ENCODE measurements around the gene SNRPA1.

The SNRPA1 gene

DNA sequence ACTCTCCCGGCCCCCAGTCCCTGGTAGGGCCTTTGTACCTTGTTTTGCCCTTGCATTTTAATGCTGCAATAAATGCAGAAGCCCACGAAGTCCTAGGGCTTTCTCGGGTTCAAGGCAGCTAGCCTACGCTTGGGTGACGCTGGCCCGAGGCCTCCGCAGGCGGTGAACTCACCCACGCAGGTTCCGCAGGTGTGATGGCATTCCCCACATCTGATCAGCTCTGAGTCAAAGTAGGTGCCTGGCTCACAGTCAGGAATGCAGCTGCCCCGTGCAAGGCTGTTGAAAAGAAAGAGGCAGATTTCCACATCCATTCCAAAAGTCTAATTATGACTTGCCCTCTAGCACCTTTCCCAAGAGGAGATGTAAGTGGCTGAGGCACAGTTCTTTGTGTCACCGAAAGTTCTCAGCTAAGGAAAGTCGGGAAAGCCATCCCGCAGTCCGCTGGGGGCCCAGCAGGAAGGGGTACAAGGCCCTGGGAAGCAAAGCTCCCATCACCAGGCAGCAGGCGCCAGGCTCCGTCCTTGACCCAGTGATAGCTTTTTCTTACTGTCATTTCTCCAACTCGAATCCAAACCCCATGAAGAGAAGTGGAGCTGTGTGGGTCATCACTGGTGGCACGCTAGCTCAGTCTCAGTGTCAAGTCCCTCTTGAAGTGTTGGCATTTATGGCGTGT is 23.2 kb upstream of the SNRPA1 start:
- no peak for DNase-seq

DNA sequence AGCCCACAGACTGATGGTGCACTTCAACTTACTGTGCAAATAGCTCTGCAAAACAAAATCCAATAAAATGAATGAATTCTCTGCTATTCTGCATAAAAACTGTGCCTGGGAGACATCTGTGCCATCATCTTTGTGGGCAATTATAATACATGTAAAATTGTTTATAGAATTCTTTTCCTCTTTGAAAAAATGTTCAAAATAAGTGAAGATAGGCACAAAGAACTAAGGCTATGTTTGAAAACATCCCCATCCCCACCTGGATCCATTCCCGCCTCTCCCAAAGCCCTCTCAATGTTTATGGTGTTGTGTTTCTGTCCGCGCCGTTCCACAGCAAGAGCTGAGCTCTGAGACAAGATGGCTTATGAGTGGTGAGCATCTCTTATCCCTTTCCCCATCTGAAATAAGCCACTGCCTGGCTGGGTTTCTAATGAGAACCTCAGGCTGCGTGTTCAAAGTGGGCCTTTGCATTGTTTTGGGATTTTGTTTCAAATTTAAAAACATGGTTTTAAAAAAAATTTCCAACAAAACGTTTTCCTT is 22.4 kb upstream of the SNRPA1 start:
- no peak for DNase-seq

DNA sequence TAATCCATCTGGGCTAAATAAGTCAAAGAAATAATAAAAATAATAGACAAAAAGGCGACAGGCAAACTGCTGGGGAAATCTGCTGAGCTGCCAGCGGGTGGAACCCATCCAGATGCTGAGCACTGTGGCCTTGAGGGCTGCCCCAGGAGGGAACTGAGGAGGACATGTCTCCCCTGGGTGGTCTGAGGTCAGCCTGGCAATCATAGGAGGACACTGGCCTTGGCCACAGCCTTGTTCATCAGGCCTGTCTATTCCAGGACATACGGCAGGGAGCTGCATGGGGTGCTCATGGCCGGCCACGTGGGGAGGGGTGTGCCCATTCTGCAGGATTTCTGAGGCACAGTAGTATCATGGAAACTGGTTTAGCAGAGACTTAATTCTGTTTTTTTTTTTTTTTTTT is 21.5 kb upstream of the SNRPA1 start:
- no peak for DNase-seq

DNA sequence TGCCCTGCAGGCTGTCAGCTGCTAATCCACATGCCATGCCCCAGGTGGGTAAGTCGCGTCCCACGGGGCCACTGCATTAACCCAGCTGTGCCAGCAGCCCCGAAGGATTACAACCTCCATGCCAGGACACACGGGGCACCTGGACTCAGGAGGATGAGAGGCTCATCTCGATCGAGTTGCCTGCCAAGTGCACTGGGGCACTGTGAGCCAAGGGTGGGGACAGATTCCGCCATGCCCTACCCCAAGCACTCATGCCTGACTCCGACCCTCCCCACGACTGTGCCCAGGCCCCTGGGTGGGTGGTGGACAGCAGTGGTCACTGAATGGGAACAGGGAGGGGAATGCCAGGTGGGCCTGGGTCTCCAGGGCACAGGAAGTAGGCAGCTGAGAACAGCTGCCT is 20.7 kb upstream of the SNRPA1 start:
- DNase-seq = no peak

DNA sequence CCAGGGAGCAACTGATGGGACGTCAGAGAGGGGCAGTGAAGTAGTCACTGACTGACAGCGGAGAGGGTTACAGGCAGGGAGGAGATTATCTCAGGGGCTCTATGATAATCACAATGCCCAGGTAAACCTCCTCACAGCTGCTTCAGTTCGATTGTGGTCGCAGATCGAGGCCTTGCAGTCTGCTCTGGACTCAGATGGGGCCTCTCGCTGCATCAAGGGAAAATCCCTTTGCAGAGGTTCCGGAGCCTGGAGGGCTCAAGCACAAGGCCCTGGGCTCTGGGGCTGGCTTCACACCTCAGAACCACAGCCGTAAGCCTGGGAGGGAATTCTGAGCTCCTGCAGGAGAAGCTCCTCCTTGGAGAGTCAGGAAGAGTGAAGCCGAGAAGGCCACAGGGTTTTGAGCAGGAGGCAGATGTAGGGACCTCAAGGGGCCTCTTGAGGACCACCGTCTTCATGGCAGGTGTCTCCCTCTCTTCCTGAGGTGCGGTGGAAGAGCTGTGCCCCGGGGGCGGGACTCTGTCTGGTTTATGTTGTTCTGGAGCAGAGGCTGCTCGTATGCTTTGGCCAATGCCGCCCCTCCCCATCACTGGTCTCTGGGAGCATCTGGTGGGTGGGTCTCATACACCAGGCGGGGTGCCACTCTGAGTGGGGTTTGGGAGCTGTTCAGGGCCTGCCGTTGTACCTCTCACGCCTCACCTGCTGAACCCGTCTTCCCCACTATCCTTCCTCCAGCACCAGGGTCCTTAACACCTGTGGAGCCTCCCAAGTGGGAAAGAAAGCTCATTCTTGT is 19.5 kb upstream of the SNRPA1 start:
- DNase-seq = no peak

DNA sequence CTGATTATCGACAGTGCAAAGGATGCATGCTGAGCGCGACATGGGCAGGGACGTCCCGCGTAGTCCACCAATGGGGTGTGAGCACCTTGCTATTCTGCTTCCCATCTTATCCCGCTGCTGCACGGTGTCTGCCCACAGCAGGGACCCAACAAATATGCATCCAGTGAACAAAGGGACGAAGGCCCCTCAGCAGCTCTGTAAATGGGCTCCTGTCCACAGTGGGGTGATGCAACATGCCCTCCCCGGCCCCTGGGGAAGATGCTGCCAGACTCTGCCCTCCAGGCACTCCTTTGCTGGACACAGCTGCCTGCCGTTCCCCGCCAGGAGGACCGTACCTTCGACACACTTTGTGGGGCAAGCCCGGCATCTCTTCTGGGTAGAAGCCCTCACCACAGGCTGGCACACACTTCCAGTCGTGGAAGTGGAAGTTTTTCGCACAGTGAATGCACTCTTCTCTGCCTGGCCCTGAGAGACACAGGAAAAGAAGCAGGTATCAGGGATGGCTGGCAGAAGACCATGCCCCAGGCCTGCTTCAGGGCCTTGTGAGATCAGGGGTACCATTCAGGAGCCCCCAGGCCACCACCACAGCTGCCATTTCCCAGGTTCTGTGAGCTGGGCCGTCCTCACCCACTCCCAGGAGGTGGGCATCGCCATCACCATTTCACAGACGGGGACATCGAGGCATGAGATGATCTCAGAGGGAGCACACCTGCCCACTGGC is 18.2 kb upstream of the SNRPA1 start:
- DNase-seq = no peak

DNA sequence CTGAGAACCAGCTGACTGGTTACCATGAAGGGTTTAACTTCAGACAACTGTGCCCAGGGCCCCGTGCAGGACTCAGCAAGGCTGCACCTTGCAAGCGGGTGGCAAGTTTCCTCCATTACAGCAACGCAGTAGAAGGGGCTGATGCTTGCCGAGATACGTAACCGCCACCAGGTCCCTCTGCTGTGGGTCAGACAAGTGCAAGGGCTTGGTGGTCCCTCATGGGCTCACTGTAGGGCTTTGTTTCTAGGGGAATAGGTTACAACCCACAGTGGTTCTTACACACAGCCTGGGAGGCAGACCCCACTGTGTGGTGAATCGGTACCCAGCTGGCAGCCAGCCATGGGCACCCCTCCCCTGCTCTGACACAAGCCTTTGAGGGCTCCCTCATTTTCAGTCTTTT is 15.5 kb upstream of the SNRPA1 start:
- no peak for DNase-seq

DNA sequence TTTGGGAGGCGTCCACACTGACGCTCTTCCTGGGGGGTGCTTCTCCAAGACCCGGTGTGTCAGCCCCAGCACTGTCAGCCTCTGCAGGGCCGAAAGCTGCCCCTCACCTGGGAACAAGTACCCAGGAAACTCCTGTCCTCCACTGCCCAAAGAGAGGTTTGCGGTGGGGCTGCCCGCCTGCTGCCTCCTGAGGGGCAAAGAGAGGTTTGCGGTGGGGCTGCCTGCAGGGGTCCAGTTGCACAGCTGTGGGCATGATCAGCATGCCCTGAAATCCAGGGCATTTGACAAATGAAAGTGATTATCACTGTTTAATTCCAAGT is 15.1 kb upstream of the SNRPA1 start:
- DNase-seq = no peak

DNA sequence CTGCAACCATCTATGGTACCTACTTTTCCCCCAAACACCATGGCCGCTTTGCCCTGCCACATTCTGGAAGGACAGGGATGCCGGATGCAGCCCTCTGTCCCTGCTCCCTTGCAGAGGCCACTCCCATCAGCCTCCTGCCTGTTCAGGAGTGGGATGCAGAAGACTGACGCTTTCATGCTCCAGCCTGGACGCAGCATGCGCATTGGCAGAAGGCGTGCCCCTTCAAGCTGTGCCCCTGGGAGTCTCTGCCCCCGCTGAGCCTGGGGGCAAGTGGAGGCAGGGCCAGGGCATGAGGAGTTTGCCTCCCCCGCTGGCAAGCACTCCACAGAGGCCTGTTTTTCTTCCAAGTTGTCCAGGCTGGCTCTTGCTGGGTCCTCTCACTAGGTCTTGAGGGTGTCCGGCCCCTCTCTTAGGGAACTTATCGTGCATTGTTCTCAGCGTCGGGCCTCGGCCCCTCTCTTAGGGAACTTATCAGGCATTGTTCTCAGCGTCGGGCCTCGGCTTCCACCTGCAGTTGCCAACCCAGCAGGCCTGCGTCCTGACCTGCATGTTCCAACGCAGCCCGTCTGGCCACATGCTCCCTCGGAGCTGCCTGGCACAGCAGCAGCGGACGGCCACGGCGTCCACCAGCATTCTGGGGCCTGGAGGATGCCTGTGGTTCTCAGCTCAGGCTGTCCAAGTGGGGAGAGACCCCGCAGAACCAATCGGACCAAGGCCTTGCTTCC is 14.6 kb upstream of the SNRPA1 start:
- no peak for DNase-seq

DNA sequence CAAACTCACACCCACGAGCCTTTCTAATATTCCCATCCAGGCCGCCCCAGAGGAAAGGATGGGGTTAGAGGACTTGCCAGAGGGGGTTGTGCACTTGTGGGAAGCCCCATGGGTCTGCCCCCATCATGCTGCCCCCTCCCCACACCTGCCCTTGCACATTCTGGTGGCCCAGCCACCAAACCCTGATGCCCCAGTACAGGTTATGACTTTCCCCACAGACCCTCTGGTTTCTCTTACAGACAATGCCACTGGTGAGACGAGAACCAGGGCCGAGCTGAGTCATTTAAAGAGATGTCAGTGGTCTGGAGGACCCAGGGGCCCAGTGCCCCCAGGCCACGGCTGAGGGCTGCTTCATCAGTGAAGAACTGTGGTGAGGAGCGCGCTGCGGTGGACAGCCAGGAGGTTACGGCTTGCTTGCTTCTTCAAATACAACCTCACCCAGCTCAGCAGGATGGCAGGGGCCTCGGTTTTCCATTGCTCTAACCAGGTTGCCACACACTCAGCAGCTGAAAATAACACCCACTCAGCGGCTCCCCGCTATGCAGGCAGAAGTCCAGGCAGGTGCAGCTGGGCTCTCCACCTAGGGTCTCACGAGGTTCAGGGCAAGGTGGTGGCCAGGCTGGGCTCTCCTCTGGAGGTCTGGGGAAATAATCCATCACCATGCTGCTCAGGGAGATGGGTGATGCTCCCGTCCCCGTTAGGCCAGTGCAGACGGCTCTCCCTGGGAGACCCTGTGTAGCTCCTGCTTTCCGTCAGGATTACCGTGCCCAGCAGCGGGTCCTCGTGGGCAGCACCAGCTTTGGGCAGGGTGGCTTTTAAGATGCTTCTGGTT is 13.8 kb upstream of the SNRPA1 start:
- DNase-seq = no peak

DNA sequence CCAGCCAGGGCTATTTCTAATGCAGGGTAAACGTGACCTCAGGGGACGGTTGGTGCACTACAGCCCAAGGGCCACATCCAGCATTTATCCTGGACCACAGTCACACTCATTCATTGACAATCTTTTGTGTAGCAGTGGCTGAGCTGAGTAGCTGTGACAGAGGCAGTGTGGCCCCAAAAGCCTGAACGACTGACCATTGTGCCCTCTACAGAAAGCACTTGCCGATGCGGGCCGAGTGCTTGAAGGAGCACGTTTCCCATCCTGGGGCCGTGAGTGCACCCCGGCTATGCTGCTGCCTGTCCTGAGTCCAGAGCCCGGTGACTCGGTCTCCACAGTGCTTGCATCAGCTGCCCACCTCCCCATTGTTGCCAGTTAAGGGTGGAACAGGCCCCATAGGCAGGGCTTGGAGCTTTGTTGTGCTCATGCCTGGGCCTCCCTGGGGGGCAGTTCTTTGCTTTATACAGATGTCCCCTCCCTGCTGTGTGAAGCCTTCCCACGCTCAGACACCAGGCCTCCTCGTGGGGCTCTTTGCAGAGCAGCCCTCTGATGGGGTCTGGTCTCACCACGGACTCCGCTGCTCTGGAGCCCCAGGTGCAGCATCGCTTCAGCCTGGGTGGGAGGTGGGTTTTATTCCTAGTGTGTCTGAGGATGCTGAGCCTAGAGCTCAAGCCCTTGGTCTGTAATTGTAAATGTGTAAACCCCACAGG is 13.0 kb upstream of the SNRPA1 start:
- DNase-seq = no peak

DNA sequence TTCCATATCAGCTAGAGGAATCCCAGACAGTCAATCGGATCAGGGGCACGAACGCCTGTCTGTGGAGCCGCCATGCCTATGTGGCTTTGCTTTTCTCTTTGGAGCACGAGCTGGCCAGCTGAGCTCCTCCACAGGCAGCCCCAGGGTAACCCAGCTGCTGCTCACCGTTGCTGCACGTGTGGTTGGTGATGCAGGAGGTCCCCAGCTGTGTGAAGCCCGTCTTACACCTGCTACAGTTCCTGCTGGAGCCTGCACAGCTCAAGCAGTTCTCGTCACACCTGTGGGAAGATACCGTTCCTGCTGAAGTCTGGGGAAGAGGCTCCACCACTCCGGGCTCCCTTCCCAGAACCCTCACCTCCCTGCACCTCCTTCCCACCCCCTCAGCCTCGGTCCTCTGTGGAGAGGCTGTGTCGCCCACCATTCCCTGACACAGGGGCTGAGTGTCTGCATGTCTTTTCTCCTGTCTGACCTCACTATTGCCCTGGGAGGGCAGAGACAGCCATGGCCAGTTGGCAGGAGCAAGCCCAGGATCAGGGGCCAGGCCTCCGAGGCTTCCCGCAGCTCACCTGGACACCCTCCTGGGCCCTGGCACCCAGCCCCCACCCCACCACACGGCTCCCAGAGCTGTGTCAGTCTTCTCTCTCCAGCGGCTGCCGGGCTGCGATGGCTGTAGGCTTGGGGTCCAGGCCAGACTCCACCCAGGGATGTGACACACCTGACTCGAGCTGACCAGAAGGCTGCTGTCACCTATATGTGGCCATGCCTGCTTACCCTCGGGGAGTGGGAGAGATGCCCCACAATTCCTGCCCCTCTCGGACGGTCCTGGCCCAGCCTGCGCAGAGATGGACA is 12.2 kb upstream of the SNRPA1 start:
- DNase-seq = no peak

DNA sequence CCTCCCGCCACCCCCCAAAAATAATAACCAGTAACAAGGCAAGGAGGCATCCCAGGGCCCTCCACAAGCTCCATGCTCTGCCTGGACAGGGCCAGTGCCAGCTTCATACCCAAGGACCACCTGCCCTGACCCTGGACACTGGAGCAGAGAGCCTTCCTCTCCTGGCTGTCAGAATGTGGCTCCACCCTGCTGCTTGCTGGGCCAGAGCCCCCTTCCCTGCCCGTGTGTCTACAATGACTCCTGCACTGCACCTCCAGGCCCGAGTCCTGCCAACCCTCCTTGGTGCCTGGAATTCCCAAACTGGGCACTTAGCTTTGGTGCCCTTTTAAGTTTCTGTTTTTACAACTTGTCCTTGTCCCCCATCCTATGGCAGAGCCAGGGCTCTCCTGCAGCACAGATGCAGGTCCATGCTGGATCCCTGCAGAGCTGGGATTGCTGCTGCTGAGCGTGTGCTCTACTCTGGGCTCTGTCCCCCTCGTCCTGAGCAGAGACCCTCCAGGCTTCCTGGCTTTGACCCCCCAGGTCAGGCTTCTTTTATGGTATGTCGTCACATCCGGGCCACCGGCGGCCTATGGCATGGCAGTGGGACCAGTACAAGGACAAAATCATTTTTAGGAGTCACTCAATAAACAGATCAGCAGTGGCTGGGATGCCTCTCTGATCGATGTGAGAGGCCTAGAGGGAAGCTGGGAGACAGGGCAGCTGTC is 11.4 kb upstream of the SNRPA1 start:
- no peak for DNase-seq

DNA sequence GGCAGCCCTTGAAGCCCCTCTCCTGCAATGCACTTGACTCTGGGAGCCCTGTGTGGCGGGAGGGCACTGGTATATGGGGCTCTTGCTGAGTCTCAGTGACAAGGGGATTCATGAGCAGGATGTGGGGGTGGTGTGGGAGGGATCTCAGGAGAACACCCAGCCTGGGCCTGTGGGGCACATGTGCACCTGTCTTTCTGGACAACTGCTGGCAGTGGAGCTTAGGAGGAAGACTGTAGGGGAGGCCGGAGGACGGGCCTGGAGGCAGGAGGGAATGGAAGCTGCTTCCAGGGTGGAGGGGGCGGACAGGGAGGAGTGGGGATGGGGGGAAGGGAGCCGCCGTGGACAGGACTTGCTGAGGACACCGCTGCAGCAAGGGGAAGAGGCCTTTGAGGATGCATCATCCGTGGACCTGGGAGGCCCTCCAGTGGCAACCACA is 10.8 kb upstream of the SNRPA1 start:
- DNase-seq = no peak

DNA sequence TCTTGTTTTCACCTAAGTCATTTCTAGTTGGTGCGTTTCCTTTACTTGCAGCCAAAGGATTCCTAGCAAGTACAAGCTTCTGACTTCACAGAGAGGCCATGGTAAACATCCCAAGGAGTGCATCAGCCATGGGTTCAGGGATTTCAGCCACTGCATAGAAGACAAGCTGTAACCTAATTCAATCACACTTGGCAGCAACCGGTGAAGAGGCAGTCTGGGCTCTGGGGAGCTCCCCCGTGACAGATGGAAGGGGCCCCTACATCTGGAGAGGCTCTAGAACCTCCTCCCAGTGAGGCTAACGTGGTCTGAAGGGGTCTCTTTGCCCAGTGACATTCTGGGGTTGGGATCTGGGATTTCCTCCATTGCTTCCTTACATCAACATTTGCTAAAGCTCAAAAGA is 8.4 kb upstream of the SNRPA1 start:
- no peak for DNase-seq

DNA sequence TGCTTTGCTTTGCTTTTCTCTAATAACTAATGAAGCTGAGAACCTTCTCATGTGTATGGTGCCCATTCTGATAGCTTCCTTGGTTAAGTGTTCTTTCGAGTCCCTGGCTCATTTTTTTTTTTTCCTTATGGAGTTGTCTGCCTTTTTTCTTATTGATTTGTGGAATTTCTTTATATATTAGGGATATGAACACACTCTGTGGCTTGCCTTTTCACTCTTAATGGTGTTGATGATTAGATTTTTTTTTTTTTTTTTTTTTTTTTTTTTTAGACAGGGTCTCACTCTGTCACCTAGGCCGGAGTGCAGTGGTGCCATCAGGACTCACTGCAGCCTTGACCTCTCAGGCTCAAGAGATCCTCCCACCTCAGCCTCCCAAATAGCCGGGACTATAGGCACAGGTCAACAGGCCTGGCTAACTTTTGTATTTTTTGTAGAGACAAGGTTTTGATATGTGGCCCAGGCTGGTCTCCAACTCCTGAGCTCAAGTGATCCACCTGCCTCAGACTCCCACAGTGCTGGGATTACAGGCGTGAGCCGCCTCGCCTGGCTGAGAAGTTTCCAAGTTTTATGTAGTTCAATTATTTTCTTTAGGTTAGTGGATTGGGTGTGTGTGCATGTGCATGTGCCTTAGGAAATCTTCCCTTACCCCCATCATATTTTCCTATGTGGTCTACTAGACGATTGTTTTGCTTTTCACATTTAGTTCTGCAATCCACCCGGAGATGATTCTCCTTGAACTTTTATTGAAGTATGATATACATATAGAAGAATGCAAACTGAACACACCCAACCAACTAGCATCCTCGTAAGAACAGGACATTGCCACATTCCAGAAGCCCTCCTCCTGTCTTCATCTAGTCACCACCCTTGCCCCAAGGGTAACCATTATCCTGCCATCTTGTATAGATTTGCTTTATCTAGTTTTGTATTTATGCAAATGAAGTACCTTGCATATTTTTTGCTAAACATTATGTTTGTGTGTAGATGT is 1.7 kb upstream of the SNRPA1 start:
- DNase-seq = no peak

DNA sequence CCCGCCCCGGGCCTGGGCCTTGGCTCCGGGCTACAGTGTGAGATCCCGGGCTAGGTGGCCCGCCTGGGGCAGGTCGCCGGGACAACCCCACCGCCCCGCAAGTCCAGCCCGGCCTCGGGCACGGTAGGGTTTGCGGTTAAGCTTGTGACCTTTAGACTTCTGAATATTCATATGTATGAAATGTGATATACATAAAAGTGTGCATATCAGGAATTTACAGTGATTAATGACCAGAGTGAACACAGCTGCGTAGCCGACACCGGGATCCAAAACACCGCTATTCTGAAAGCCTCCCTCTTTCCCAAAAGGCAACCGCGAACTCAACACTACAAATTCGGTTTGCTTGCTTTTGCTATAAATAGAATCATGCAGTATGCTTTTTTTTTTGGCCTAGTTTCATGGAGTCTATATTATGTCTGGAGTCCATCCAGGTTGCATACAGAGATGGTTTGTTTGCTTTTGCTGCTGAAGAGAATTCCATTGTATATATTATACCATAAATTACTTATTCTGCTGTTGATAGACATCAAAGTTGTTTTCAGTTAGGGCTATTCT is 636 bp upstream of the SNRPA1 start:
- no peak for DNase-seq

DNA sequence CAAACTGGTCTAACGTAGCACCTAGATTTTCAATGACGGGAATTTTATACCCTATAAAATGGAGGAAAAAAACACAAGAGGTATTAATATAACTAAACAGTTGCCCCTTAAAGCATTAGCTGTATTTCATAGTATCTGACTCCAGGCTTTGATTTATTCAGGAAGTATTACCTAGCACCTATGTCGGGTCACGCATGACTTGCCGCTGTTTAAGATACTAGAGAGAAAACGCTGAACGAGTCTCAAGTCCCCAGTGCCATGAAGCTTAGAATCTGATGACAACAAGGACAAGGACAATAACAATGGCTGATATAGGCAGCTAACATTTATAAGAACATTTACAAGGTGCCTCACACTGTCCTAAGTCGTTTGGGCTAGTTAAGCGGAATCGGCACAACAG is 1.9 kb downstream of the SNRPA1 start:
- DNase-seq = no peak
